ENCODE measurements around the gene MUC5B. TPM values are rescaled to one million over a fixed set of nuclear protein-coding genes. Genes with fewer than 3 reads are reported as not detected.

MUC5B gene
- total RNA-seq, 1 experiment from 2014 or later: 24.3 TPM

- TF ChIP-seq EZH2 (IDR thresholded peaks at IDR 0.05; ENCODE audit: low read length, unreplicated experiment) (no peak), EZH2phosphoT487 (IDR thresholded peaks at IDR 0.05; ENCODE audit: borderline replicate concordance, low read length) (no peak), CTCF (conservative IDR thresholded peaks at IDR 0.05; ENCODE audit: low read depth, low read length) (no peak)
- Histone ChIP-seq H3K4me1 (ENCODE audit: insufficient read depth, low read length) (no peaks in the 10 kb centered on the region), H3K4me2 (ENCODE audit: low read length) (no peak overlapping the region), H2AFZ (ENCODE audit: low read length) (no peak overlapping the region), H3K9me3 (ENCODE audit: low read length) (no peaks in the 10 kb centered on the region), H3K27me3 (ENCODE audit: low read length) (no peaks in the 10 kb centered on the region), H3K36me3 (ENCODE audit: low read depth, low read length) (no peaks in the 10 kb centered on the region), H4K20me1 (ENCODE audit: low read length) (no peaks in the 10 kb centered on the region), H3F3A (ENCODE audit: low read length, unreplicated experiment) (no peaks in the 10 kb centered on the region), H3K9me2 (replicated peaks; ENCODE audit: low read length) (no peaks in the 10 kb centered on the region), H3K27ac (ENCODE audit: low read length) (no peak overlapping the region), H3K9ac (ENCODE audit: low read length) (no peak overlapping the region), H3K4me3 (ENCODE audit: low read length) (no peak overlapping the region), H3K79me2 (ENCODE audit: low read length) (no peaks in the 10 kb centered on the region)
- DNase-seq: no peak
- no peak for ATAC-seq
- intact Hi-C loops (cut with micrococcal nuclease): no loop called here
- BruUV-seq (replicated peaks): no TSS peak
- POLR2A ChIA-PET (ENCODE audit: unreplicated experiment): interaction anchor here (0.8 kb wide), 1 partner anchor 41 kb away, joined by 14 read pairs; no protein-coding TSS in a partner anchor
- CTCF ChIA-PET: no interaction called here
These were observed 44.0 kb upstream of the MUC5B start for GRCh38 chr11:1178906-1179305.

DNA sequence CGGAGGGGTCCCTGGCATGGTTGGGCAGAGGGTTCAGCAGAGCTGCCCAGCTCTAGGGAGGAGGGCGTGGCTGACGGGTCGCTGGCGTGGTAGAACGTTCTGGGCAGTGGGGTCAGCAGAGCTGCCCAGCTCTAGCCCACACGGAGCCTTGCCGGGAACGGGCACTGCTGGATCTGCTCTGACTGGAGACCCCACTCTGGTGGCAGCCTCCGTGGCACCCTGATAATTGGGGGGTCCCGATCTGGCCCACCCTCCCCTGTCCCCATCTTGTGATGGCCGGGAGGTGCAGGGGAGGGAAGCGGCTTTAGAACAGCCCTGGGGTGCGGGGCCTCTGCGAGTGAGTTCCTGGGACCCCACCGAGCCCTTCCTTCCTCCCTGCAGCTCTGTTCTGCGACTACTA lies 43.2 kb upstream of the MUC5B start:
- DNase-seq (no peak), ATAC-seq (no peak)
- Histone ChIP-seq H2AFZ (ENCODE audit: low read length) (no peak overlapping the region), H3K4me1 (ENCODE audit: insufficient read depth, low read length) (no peaks in the 10 kb centered on the region), H3F3A (ENCODE audit: low read length, unreplicated experiment) (no peaks in the 10 kb centered on the region), H3K79me2 (ENCODE audit: low read length) (no peaks in the 10 kb centered on the region), H4K20me1 (ENCODE audit: low read length) (no peaks in the 10 kb centered on the region), H3K4me3 (ENCODE audit: low read length) (no peak overlapping the region), H3K36me3 (ENCODE audit: low read depth, low read length) (no peaks in the 10 kb centered on the region), H3K9me2 (replicated peaks; ENCODE audit: low read length) (no peaks in the 10 kb centered on the region), H3K9ac (ENCODE audit: low read length) (no peak overlapping the region), H3K27me3 (ENCODE audit: low read length) (no peaks in the 10 kb centered on the region), H3K4me2 (ENCODE audit: low read length) (no peak overlapping the region), H3K9me3 (ENCODE audit: low read length) (no peaks in the 10 kb centered on the region), H3K27ac (ENCODE audit: low read length) (no peak overlapping the region)
- TF ChIP-seq CTCF (conservative IDR thresholded peaks at IDR 0.05; ENCODE audit: low read depth, low read length) (no peak), EZH2phosphoT487 (IDR thresholded peaks at IDR 0.05; ENCODE audit: borderline replicate concordance, low read length) (no peak), EZH2 (IDR thresholded peaks at IDR 0.05; ENCODE audit: low read length, unreplicated experiment) (no peak)
- ChIA-PET POLR2A (ENCODE audit: unreplicated experiment) (no interaction called here), CTCF (interaction anchor here (0.6 kb wide), 1 partner anchor 126 kb away, joined by 5 read pairs; no protein-coding TSS in a partner anchor)
- BruUV-seq (replicated peaks): no TSS peak
- intact Hi-C loops (cut with micrococcal nuclease): no loop called here

GRCh38 chr11:1180171-1180570 lies 42.7 kb upstream of the MUC5B start:
- ChIA-PET POLR2A (ENCODE audit: unreplicated experiment) (no interaction called here), CTCF (no interaction called here)
- no peak for DNase-seq
- BruUV-seq (replicated peaks): no TSS peak
- TF ChIP-seq CTCF (conservative IDR thresholded peaks at IDR 0.05; ENCODE audit: low read depth, low read length): no peak
- TF ChIP-seq EZH2phosphoT487 (IDR thresholded peaks at IDR 0.05; ENCODE audit: borderline replicate concordance, low read length): no peak
- no peak for TF ChIP-seq EZH2 (IDR thresholded peaks at IDR 0.05; ENCODE audit: low read length, unreplicated experiment)
- H3K36me3 ChIP-seq (ENCODE audit: low read depth, low read length): no peaks in the 10 kb centered on the region
- no peaks in the 10 kb centered on the region for H3K4me1 ChIP-seq (ENCODE audit: insufficient read depth, low read length)
- no peaks in the 10 kb centered on the region for H3K9me3 ChIP-seq (ENCODE audit: low read length)
- H3F3A ChIP-seq (ENCODE audit: low read length, unreplicated experiment): no peaks in the 10 kb centered on the region
- no peak; the same call in 1 of the 2 replicates for ATAC-seq
- intact Hi-C loops (cut with micrococcal nuclease): no loop called here
- H3K9me2 ChIP-seq (replicated peaks; ENCODE audit: low read length): no peaks in the 10 kb centered on the region
- H4K20me1 ChIP-seq (ENCODE audit: low read length): no peaks in the 10 kb centered on the region
- no peak overlapping the region for H2AFZ ChIP-seq (ENCODE audit: low read length)
- no peak overlapping the region for H3K27ac ChIP-seq (ENCODE audit: low read length)
- H3K79me2 ChIP-seq (ENCODE audit: low read length): no peaks in the 10 kb centered on the region
- no peak overlapping the region for H3K4me3 ChIP-seq (ENCODE audit: low read length)
- H3K9ac ChIP-seq (ENCODE audit: low read length): no peak overlapping the region
- no peaks in the 10 kb centered on the region for H3K27me3 ChIP-seq (ENCODE audit: low read length)
- no peak overlapping the region for H3K4me2 ChIP-seq (ENCODE audit: low read length)

Data from PC-3 (cell line).